ENCODE data around the gene MEIS1.

Gene MEIS1

GRCh38 chr2:66536290-66536673 is 101.4 kb downstream of the MEIS1 start:
- no peak for DNase-seq (ENCODE audit: low read depth)

- DNase-seq (ENCODE audit: low read depth) = no peak
These were observed 102.1 kb downstream of the MEIS1 start for GRCh38 chr2:66536997-66537396.

- no peak for DNase-seq (ENCODE audit: low read depth)
These were observed 103.4 kb downstream of the MEIS1 start for GRCh38 chr2:66538291-66538690.

- no peak for DNase-seq (ENCODE audit: low read depth)
These were observed 104.5 kb downstream of the MEIS1 start for GRCh38 chr2:66539452-66539851.

GRCh38 chr2:66541646-66542045 is 106.7 kb downstream of the MEIS1 start:
- no peak for DNase-seq (ENCODE audit: low read depth)

- DNase-seq (ENCODE audit: low read depth) = no peak
These were observed 108.4 kb downstream of the MEIS1 start for GRCh38 chr2:66543257-66543767.

GRCh38 chr2:66544258-66544657 is 109.3 kb downstream of the MEIS1 start:
- no peak for DNase-seq (ENCODE audit: low read depth)

- no peak for DNase-seq (ENCODE audit: low read depth)
These were observed 110.3 kb downstream of the MEIS1 start for GRCh38 chr2:66545258-66545657.

- no peak for DNase-seq (ENCODE audit: low read depth)
These were observed 112.2 kb downstream of the MEIS1 start for GRCh38 chr2:66547118-66547517.

- no peak for DNase-seq (ENCODE audit: low read depth)
These were observed 113.0 kb downstream of the MEIS1 start for GRCh38 chr2:66547887-66548286.

GRCh38 chr2:66548422-66548821 is 113.5 kb downstream of the MEIS1 start:
- no peak for DNase-seq (ENCODE audit: low read depth)

GRCh38 chr2:66550826-66551225 is 115.9 kb downstream of the MEIS1 start:
- DNase-seq (ENCODE audit: low read depth) = no peak

- no peak for DNase-seq (ENCODE audit: low read depth)
These were observed 118.4 kb downstream of the MEIS1 start for GRCh38 chr2:66553370-66553769.

- no peak for DNase-seq (ENCODE audit: low read depth)
These were observed 120.2 kb downstream of the MEIS1 start for GRCh38 chr2:66555091-66555490.

- no peak for DNase-seq (ENCODE audit: low read depth)
These were observed 120.8 kb downstream of the MEIS1 start for GRCh38 chr2:66555501-66556324.

GRCh38 chr2:66559672-66560071 is 124.7 kb downstream of the MEIS1 start:
- DNase-seq (ENCODE audit: low read depth) = no peak

GRCh38 chr2:66560683-66561082 is 125.8 kb downstream of the MEIS1 start:
- no peak for DNase-seq (ENCODE audit: low read depth)

- no peak for DNase-seq (ENCODE audit: low read depth)
These were observed 126.8 kb downstream of the MEIS1 start for GRCh38 chr2:66561645-66562303.

- no peak for DNase-seq (ENCODE audit: low read depth)
These were observed 127.4 kb downstream of the MEIS1 start for GRCh38 chr2:66562304-66562685.

GRCh38 chr2:66563473-66563872 is 128.5 kb downstream of the MEIS1 start:
- DNase-seq (ENCODE audit: low read depth) = no peak

GRCh38 chr2:66565291-66565690 is 130.4 kb downstream of the MEIS1 start:
- no peak for DNase-seq (ENCODE audit: low read depth)

- DNase-seq (ENCODE audit: low read depth) = no peak
These were observed 131.9 kb downstream of the MEIS1 start for GRCh38 chr2:66566726-66567399.

- DNase-seq (ENCODE audit: low read depth) = no peak
These were observed 132.8 kb downstream of the MEIS1 start for GRCh38 chr2:66567729-66568128.
